PC-3 (cell line): ENCODE data around the gene OR14I1. TPM values are rescaled to one million over a fixed set of nuclear protein-coding genes. Genes with fewer than 3 reads are reported as not detected.

Source experiments
- ATAC-seq: fragments of 200-7000 bp; cut with Tn5 transposase; 2 replicates; pipeline ENCODE4 v1.9.1; 2020; ENCODE audit warnings: mild to moderate bottlenecking, moderate library complexity
- Bru-seq: library from RNA; stranded (reverse); fragments of 400-500 nt; gene quantifications from one replicate; lab custom pipeline; 2021; lab: Mats Ljungman, UMichigan
- BruChase-seq, 2 experiments: library from RNA; stranded (reverse); fragments of 400-500 nt; gene quantifications; one replicate each; lab custom pipeline; 2021; lab: Mats Ljungman, UMichigan
- BruUV-seq: library from RNA; stranded (reverse); fragments of 400-500 nt; replicated peaks from 2 replicates; lab custom pipeline; 2021; lab: Mats Ljungman, UMichigan
- CTCF ChIA-PET: fragments of 300-600 bp; sonication (Branson Sonifier 250); formaldehyde crosslinking; loops from one replicate; lab custom pipeline; 2022; ENCODE audit warnings: antibody characterized with exemption; lab: Charles Lee
- POLR2A ChIA-PET: fragments of 300-600 bp; sonication (Branson Sonifier 250); formaldehyde crosslinking; loops from one replicate; lab custom pipeline; 2022; ENCODE audit warnings: antibody characterized with exemption; ENCODE audit not compliant: unreplicated experiment; lab: Charles Lee
- DNase-seq: peaks from one replicate; pipeline ENCODE4 v3.0.0-alpha.2; 2015
- H2AFZ ChIP-seq: fragments of 300-600 bp; sonication (generic); 2 replicates; pipeline ENCODE4 v1.6.0; 2016; ENCODE audit warnings: antibody characterized with exemption, low read length
- H3F3A ChIP-seq: fragments of 300-600 bp; sonication (generic); one replicate; pipeline ENCODE4 v1.6.0; 2017; ENCODE audit warnings: antibody characterized with exemption, low read length, control low read depth, mild to moderate bottlenecking; ENCODE audit not compliant: unreplicated experiment
- H3K27ac ChIP-seq: fragments of 300-600 bp; sonication (generic); 2 replicates; pipeline ENCODE4 v1.5.1; 2016; ENCODE audit warnings: mild to moderate bottlenecking, low read length
- H3K27me3 ChIP-seq: fragments of 300-600 bp; sonication (generic); 2 replicates; pipeline ENCODE4 v1.6.1; 2016; ENCODE audit warnings: low read length, mixed read lengths
- H3K36me3 ChIP-seq: fragments of 300-600 bp; sonication (generic); 2 replicates; pipeline ENCODE4 v1.6.1; 2016; ENCODE audit warnings: low read depth, mixed run types, low read length, mixed read lengths
- H3K4me1 ChIP-seq: fragments of 300-600 bp; sonication (generic); 2 replicates; pipeline ENCODE4 v1.5.1; 2016; ENCODE audit warnings: low read length; ENCODE audit not compliant: insufficient read depth
- H3K4me2 ChIP-seq: fragments of 300-600 bp; sonication (generic); 2 replicates; pipeline ENCODE4 v1.6.0; 2016; ENCODE audit warnings: low read length
- H3K4me3 ChIP-seq: fragments of 300-600 bp; sonication (generic); 2 replicates; pipeline ENCODE4 v1.5.1; 2016; ENCODE audit warnings: mild to moderate bottlenecking, low read length, mixed read lengths
- H3K79me2 ChIP-seq: fragments of 300-600 bp; sonication (generic); 2 replicates; pipeline ENCODE4 v1.6.1; 2017; ENCODE audit warnings: low read length, mixed read lengths
- H3K9ac ChIP-seq: fragments of 300-600 bp; sonication (generic); 2 replicates; pipeline ENCODE4 v1.6.0; 2016; ENCODE audit warnings: mild to moderate bottlenecking, low read length
- H3K9me2 ChIP-seq: fragments of 300-600 bp; sonication (generic); replicated peaks from 2 replicates; pipeline ENCODE4 v1.6.1; 2016; ENCODE audit warnings: mixed run types, low read length, mixed read lengths
- H3K9me3 ChIP-seq: fragments of 300-600 bp; sonication (generic); 2 replicates; pipeline ENCODE4 v1.6.1; 2016; ENCODE audit warnings: low read length, mixed read lengths
- H4K20me1 ChIP-seq: fragments of 300-600 bp; sonication (generic); 2 replicates; pipeline ENCODE4 v1.6.1; 2016; ENCODE audit warnings: low read length, mixed read lengths
- CTCF ChIP-seq: fragments of 300-600 bp; sonication (generic); conservative IDR thresholded peaks from 2 replicates; pipeline ENCODE4 v1.5.1; 2017; ENCODE audit warnings: antibody characterized with exemption, low read depth, mild to moderate bottlenecking, low read length
- EZH2 ChIP-seq: fragments of 300-600 bp; sonication (generic); IDR thresholded peaks from one replicate; pipeline ENCODE4 v1.6.1; 2017; ENCODE audit warnings: antibody characterized with exemption, mild to moderate bottlenecking, low read length; ENCODE audit not compliant: unreplicated experiment
- EZH2phosphoT487 ChIP-seq: fragments of 300-600 bp; sonication (generic); IDR thresholded peaks from 2 replicates; pipeline ENCODE4 v1.6.1; 2018; ENCODE audit warnings: mild to moderate bottlenecking, antibody characterized with exemption, low read length, borderline replicate concordance
- intact Hi-C: fragments of 100-400 bp; cut with micrococcal nuclease; formaldehyde crosslinking; loops from 2 replicates; pipeline ENCODE4 v1.9.0; 2023
- long read RNA-seq: library from polyadenylated mRNA; unstranded; transcript quantifications from one replicate; pipeline ENCODE4 v2.0.0, GENCODE V29; 2021; ENCODE audit not compliant: unreplicated experiment
- total RNA-seq: library from RNA; depleted of rRNA; stranded (reverse); fragments of >200 nt; gene quantifications from 2 replicates; pipeline ENCODE4 v1.2.3, GENCODE V29; 2014; rRNA removed

OR14I1 gene
- not detected in 2 replicates for total RNA-seq
- not detected for Bru-seq, nascent RNA
- percentile 17 among the genes with signal in this experiment for BruChase-seq, experiment 1, labeled RNA remaining after a 6-hour chase
- not detected for BruChase-seq, experiment 2, labeled RNA remaining after a 2-hour chase
- long read RNA-seq: 0 reads

DNA sequence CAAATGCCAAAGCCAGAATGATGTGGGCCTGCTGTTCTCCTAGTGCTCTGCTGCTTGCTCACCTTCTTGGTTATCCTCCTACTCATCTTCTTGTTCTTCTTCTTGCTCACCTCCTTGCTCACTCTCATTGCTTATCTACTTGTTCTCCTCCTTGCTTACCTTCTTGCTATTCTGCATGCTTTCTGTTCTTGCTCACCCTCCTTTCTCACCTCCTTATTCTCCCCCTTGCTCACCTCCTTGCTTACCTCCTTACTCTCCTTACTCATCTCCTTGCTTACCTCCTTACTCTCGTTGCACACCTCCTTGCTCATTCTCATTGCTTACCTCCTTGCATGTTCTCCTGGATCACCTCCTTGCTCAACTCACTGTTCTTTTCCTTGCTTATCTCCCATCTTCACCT is at the start of gene OR14I1:
TSS of gene OR14I1 (minus strand) at position 53 of the 400 bp plus-strand sequence.
- no peak within 1 kb of the TSS for H3K9ac ChIP-seq
- ChIA-PET POLR2A (no interaction called here), CTCF (no interaction called here)
- no peaks in the 10 kb centered on the region for H3K36me3 ChIP-seq
- ATAC-seq (no peak), DNase-seq (no peak)
- no peak within 1 kb of the TSS for H3K27ac ChIP-seq
- H2AFZ ChIP-seq: no peak within 1 kb of the TSS
- no TSS peak for BruUV-seq
- H3K9me2 ChIP-seq: no peaks in the 10 kb centered on the region
- H4K20me1 ChIP-seq: no peaks in the 10 kb centered on the region
- H3K4me3 ChIP-seq: no peak within 1 kb of the TSS
- H3K27me3 ChIP-seq: no peaks in the 10 kb centered on the region
- no peaks in the 10 kb centered on the region for H3K79me2 ChIP-seq
- intact Hi-C loops: loop anchor here (1.0 to 5.0 kb wide), 2 partner anchors 105 to 120 kb away; no protein-coding TSS in a partner anchor
- TF ChIP-seq EZH2phosphoT487: no peak
- no peak for TF ChIP-seq EZH2
- TF ChIP-seq CTCF: no peak
- H3F3A ChIP-seq: no peaks in the 10 kb centered on the region
- no peaks in the 10 kb centered on the region for H3K9me3 ChIP-seq
- H3K4me1 ChIP-seq: no peaks in the 10 kb centered on the region
- H3K4me2 ChIP-seq: no peak within 1 kb of the TSS

GRCh38 chr1:248751635-248752034 is 49.1 kb upstream of the OR14I1 start:
- DNase-seq: no peak
- Histone ChIP-seq H3K36me3 (no peaks in the 10 kb centered on the region), H3K9ac (no peak overlapping the region), H3K27me3 (no peaks in the 10 kb centered on the region), H2AFZ (no peak overlapping the region), H3K4me3 (no peak overlapping the region), H4K20me1 (no peaks in the 10 kb centered on the region), H3K9me2 (no peaks in the 10 kb centered on the region), H3K27ac (no peak overlapping the region), H3K4me2 (no peak overlapping the region), H3F3A (no peaks in the 10 kb centered on the region), H3K4me1 (no peaks in the 10 kb centered on the region), H3K9me3 (peaks cover 4% of the 10 kb centered on the region; the same call in 1 of the 2 replicates), H3K79me2 (no peaks in the 10 kb centered on the region)
- intact Hi-C loops: no loop called here
- no TSS peak for BruUV-seq
- TF ChIP-seq EZH2 (no peak), CTCF (no peak), EZH2phosphoT487 (no peak)
- ChIA-PET POLR2A (no interaction called here), CTCF (no interaction called here)
- ATAC-seq: peak; percentile 30

DNA sequence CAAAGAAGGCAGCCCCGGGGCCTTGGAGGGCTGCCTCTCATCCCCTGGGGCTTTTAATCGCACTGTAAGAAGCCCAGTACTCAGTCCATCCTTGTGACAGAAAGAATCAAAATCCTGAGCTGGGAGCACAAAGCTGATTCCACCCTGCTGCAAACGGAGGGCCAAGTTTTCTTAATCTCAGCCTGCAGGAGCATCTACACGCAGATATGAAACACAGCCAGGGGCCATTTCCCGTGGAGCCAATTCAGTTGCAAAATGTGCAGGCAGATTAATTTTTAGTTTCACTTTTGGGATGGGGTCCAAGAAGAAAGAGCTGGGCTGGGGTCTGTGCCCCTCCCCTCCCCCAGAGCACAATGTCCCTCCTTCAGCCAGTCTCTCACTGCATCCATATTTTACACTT is 48.6 kb upstream of the OR14I1 start:
- Histone ChIP-seq H3K9me2 (no peaks in the 10 kb centered on the region), H3F3A (no peaks in the 10 kb centered on the region), H3K4me1 (no peaks in the 10 kb centered on the region), H2AFZ (no peak overlapping the region), H3K9me3 (peaks cover 4% of the 10 kb centered on the region; the same call in 1 of the 2 replicates), H4K20me1 (no peaks in the 10 kb centered on the region), H3K9ac (no peak overlapping the region), H3K27ac (no peak overlapping the region), H3K27me3 (no peaks in the 10 kb centered on the region), H3K79me2 (no peaks in the 10 kb centered on the region), H3K4me3 (no peak overlapping the region), H3K36me3 (no peaks in the 10 kb centered on the region), H3K4me2 (no peak overlapping the region)
- no TSS peak for BruUV-seq
- DNase-seq (no peak), ATAC-seq (no peak)
- intact Hi-C loops: no loop called here
- ChIA-PET CTCF (no interaction called here), POLR2A (no interaction called here)
- TF ChIP-seq EZH2phosphoT487 (no peak), CTCF (no peak), EZH2 (no peak)
